GM21786 (cell line): ENCODE measurements around the gene RER1.

Experiments
- ATAC-seq: cut with Tn5 transposase; IDR thresholded peaks from one replicate; pipeline ENCODE4 v1.9.1; 2021; ENCODE audit not compliant: unreplicated experiment

RER1 gene

GRCh38 chr1:2353551-2354438 is 37.8 kb upstream of the RER1 start:
- ATAC-seq = no peak

- no peak for ATAC-seq
Measured at GRCh38 chr1:2354511-2355372, 36.9 kb upstream of the RER1 start.

GRCh38 chr1:2355373-2356261 is 36.0 kb upstream of the RER1 start:
- ATAC-seq = no peak

- no peak for ATAC-seq
Measured at GRCh38 chr1:2356401-2356800, 35.2 kb upstream of the RER1 start.

- no peak for ATAC-seq
Measured at GRCh38 chr1:2356911-2357845, 34.5 kb upstream of the RER1 start.

GRCh38 chr1:2358072-2358471 is 33.6 kb upstream of the RER1 start:
- no peak for ATAC-seq

GRCh38 chr1:2358651-2359640 is 32.7 kb upstream of the RER1 start:
- ATAC-seq = no peak

GRCh38 chr1:2360588-2361364 is 30.9 kb upstream of the RER1 start:
- ATAC-seq = no peak

- no peak for ATAC-seq
Measured at GRCh38 chr1:2363847-2364513, 27.7 kb upstream of the RER1 start.

GRCh38 chr1:2368053-2368744 is 23.4 kb upstream of the RER1 start:
- ATAC-seq = no peak

- ATAC-seq = no peak
Measured at GRCh38 chr1:2372551-2373490, 18.8 kb upstream of the RER1 start.

GRCh38 chr1:2373551-2374251 is 17.9 kb upstream of the RER1 start:
- no peak for ATAC-seq

- no peak for ATAC-seq
Measured at GRCh38 chr1:2374252-2375155, 17.1 kb upstream of the RER1 start.
